ENCODE measurements around the gene CRYBB2. TPM values are rescaled to one million over a fixed set of nuclear protein-coding genes. Genes with fewer than 3 reads are reported as not detected.

CRYBB2 gene
- total and polyA plus RNA-seq, 4 donors, result 0.08 to 0.10 TPM; not detected in 2

GRCh38 chr22:25170426-25170980, 48.9 kb upstream of the CRYBB2 start:
- 58% methylated on average over 16 of the region's 16 CpGs for WGBS
- TF ChIP-seq NR2F2 (IDR thresholded peaks at IDR 0.05) (no peak), GABPA (IDR thresholded peaks at IDR 0.05 in 1 of 2, conservative IDR thresholded peaks at IDR 0.05 in 1 of 2) (no peak), SP1 (IDR thresholded peaks at IDR 0.05) (no peak), EGR1 (IDR thresholded peaks at IDR 0.05; ENCODE audit: low read depth in 2 of 2) (no peak), TAF1 (conservative IDR thresholded peaks at IDR 0.05) (no peak), RAD21 (IDR thresholded peaks at IDR 0.05) (no peak), HNF4G (IDR thresholded peaks at IDR 0.05) (no peak), RXRA (IDR thresholded peaks at IDR 0.05) (peak in 1 of 2 donors; percentile 41)
- H3K27me3 ChIP-seq (ENCODE audit: control insufficient read depth in 4 of 4, insufficient read depth in 4 of 4, low read length in 3 of 4), result no peaks in the 10 kb centered on the region
- H3K27ac ChIP-seq (ENCODE audit: low read depth in 1 of 2, low read length in 2 of 2), result peak overlapping the region; percentile 90
- no peak overlapping the region for H3K9ac ChIP-seq (ENCODE audit: low read depth in 1 of 2, low read length in 2 of 2)
- no peak overlapping the region for H3K4me3 ChIP-seq (ENCODE audit: low read depth in 1 of 3, low read length in 3 of 3)
- peaks cover 22 to 55% (median 41%) of the 10 kb centered on the region in 4 donors for H3K4me1 ChIP-seq (ENCODE audit: control insufficient read depth in 4 of 4, insufficient read depth in 4 of 4, low read length in 3 of 4)
- peaks cover 5 to 23% (median 16%) of the 10 kb centered on the region in 4 donors for H3K36me3 ChIP-seq (ENCODE audit: control insufficient read depth in 4 of 4, insufficient read depth in 3 of 4, low read depth in 1 of 4, low read length in 3 of 4)
- no peaks in the 10 kb centered on the region for H3K9me3 ChIP-seq (ENCODE audit: control insufficient read depth in 4 of 4, low read length in 3 of 4)
- no peak for DNase-seq (ENCODE audit: low spot score)

DNA sequence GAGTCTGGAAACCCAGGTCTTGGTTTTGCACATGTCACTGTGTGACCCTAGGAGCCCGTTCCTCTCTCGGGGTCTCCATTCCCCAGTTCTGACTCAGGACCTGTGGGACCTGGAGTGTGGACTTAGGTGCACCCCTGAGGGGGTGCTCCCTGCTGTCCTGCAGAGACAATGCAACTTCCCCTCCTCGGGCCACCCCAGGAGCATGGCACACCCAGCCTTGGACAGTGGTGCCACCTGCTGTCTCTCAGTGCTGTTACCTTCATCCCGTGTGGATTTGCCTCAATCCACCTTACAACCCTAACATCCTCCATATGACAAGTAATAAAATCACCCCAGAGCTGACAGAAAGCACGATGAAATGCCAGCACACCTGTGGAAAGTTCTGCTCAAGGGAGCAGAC, 47.3 kb upstream of the CRYBB2 start:
- Histone ChIP-seq H3K27ac (ENCODE audit: low read depth in 1 of 2, low read length in 2 of 2) (no peak overlapping the region), H3K27me3 (ENCODE audit: control insufficient read depth in 4 of 4, insufficient read depth in 4 of 4, low read length in 3 of 4) (no peaks in the 10 kb centered on the region), H3K4me1 (ENCODE audit: control insufficient read depth in 4 of 4, insufficient read depth in 4 of 4, low read length in 3 of 4) (peaks cover 11 to 39% (median 27%) of the 10 kb centered on the region in 4 donors), H3K4me3 (ENCODE audit: low read depth in 1 of 3, low read length in 3 of 3) (no peak overlapping the region), H3K36me3 (ENCODE audit: control insufficient read depth in 4 of 4, insufficient read depth in 3 of 4, low read depth in 1 of 4, low read length in 3 of 4) (peaks cover 10 to 39% (median 29%) of the 10 kb centered on the region in 4 donors), H3K9ac (ENCODE audit: low read depth in 1 of 2, low read length in 2 of 2) (no peak overlapping the region), H3K9me3 (ENCODE audit: control insufficient read depth in 4 of 4, low read length in 3 of 4) (no peaks in the 10 kb centered on the region)
- no peak for DNase-seq (ENCODE audit: low spot score)
- 54% methylated on average over 5 of the region's 5 CpGs for WGBS
- TF ChIP-seq, protein P1, sequence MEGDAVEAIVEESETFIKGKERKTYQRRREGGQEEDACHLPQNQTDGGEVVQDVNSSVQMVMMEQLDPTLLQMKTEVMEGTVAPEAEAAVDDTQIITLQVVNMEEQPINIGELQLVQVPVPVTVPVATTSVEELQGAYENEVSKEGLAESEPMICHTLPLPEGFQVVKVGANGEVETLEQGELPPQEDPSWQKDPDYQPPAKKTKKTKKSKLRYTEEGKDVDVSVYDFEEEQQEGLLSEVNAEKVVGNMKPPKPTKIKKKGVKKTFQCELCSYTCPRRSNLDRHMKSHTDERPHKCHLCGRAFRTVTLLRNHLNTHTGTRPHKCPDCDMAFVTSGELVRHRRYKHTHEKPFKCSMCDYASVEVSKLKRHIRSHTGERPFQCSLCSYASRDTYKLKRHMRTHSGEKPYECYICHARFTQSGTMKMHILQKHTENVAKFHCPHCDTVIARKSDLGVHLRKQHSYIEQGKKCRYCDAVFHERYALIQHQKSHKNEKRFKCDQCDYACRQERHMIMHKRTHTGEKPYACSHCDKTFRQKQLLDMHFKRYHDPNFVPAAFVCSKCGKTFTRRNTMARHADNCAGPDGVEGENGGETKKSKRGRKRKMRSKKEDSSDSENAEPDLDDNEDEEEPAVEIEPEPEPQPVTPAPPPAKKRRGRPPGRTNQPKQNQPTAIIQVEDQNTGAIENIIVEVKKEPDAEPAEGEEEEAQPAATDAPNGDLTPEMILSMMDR (IDR thresholded peaks at IDR 0.05; ENCODE audit: low read depth, low read length, missing input control), result peak; percentile 64
- TF ChIP-seq RXRA (IDR thresholded peaks at IDR 0.05), result peak in 1 of 2 donors; percentile 12
- TF ChIP-seq, protein P2, sequence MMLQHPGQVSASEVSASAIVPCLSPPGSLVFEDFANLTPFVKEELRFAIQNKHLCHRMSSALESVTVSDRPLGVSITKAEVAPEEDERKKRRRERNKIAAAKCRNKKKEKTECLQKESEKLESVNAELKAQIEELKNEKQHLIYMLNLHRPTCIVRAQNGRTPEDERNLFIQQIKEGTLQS (IDR thresholded peaks at IDR 0.05), result no peak
- TF ChIP-seq, protein P3, sequence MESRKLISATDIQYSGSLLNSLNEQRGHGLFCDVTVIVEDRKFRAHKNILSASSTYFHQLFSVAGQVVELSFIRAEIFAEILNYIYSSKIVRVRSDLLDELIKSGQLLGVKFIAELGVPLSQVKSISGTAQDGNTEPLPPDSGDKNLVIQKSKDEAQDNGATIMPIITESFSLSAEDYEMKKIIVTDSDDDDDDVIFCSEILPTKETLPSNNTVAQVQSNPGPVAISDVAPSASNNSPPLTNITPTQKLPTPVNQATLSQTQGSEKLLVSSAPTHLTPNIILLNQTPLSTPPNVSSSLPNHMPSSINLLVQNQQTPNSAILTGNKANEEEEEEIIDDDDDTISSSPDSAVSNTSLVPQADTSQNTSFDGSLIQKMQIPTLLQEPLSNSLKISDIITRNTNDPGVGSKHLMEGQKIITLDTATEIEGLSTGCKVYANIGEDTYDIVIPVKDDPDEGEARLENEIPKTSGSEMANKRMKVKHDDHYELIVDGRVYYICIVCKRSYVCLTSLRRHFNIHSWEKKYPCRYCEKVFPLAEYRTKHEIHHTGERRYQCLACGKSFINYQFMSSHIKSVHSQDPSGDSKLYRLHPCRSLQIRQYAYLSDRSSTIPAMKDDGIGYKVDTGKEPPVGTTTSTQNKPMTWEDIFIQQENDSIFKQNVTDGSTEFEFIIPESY (IDR thresholded peaks at IDR 0.05), result no peak
- peak; percentile 83 to 94 for TF ChIP-seq RAD21 (IDR thresholded peaks at IDR 0.05)

GRCh38 chr22:25174156-25174887, 45.1 kb upstream of the CRYBB2 start:
- DNase-seq (ENCODE audit: low spot score), result no peak
- Histone ChIP-seq H3K4me3 (ENCODE audit: low read depth in 1 of 3, low read length in 3 of 3) (no peak overlapping the region), H3K36me3 (ENCODE audit: control insufficient read depth in 4 of 4, insufficient read depth in 3 of 4, low read depth in 1 of 4, low read length in 3 of 4) (peaks cover 15 to 43% (median 35%) of the 10 kb centered on the region in 4 donors), H3K27ac (ENCODE audit: low read depth in 1 of 2, low read length in 2 of 2) (no peak overlapping the region), H3K9ac (ENCODE audit: low read depth in 1 of 2, low read length in 2 of 2) (no peak overlapping the region), H3K9me3 (ENCODE audit: control insufficient read depth in 4 of 4, low read length in 3 of 4) (no peaks in the 10 kb centered on the region), H3K27me3 (ENCODE audit: control insufficient read depth in 4 of 4, insufficient read depth in 4 of 4, low read length in 3 of 4) (no peaks in the 10 kb centered on the region), H3K4me1 (ENCODE audit: control insufficient read depth in 4 of 4, insufficient read depth in 4 of 4, low read length in 3 of 4) (peaks cover 4 to 18% (median 8%) of the 10 kb centered on the region in 4 donors)
- WGBS, result 92% methylated on average over 13 of the region's 13 CpGs
- TF ChIP-seq HNF4G (IDR thresholded peaks at IDR 0.05) (no peak), FOXA1 (IDR thresholded peaks at IDR 0.05) (no peak), HNF4A (conservative IDR thresholded peaks at IDR 0.05) (no peak), YY1 (IDR thresholded peaks at IDR 0.05) (no peak), RXRA (IDR thresholded peaks at IDR 0.05) (no peak), NR2F2 (IDR thresholded peaks at IDR 0.05) (no peak), RAD21 (IDR thresholded peaks at IDR 0.05) (no peak), FOXA2 (IDR thresholded peaks at IDR 0.05) (no peak), TAF1 (conservative IDR thresholded peaks at IDR 0.05) (no peak)
- TF ChIP-seq, protein P2 (IDR thresholded peaks at IDR 0.05), result no peak
- TF ChIP-seq, protein P1 (IDR thresholded peaks at IDR 0.05; ENCODE audit: low read depth, low read length, missing input control), result no peak

Measured in liver (tissue), 9 donors.